Mucosa of descending colon (tissue), 3 donors: ENCODE measurements around the gene PNPLA2. TPM values are rescaled to one million over a fixed set of nuclear protein-coding genes. Genes with fewer than 3 reads are reported as not detected.

ENCODE experiments used
- ATAC-seq: fragments of 200-7000 bp; cut with Tn5 transposase; one replicate; pipeline ENCODE4 v1.9.1; 2020; ENCODE audit warnings: mild to moderate bottlenecking, moderate library complexity
- DNase-seq, 3 donors: peaks; one replicate each; pipeline ENCODE4 v3.0.0-alpha.2; 2020
- H3K36me3 ChIP-seq: fragments of 200-600 bp; one replicate; pipeline ENCODE4 v1.8.0; 2021; ENCODE audit warnings: low read depth, mild to moderate bottlenecking
- H3K4me1 ChIP-seq: fragments of 200-600 bp; one replicate; pipeline ENCODE4 v1.8.0; 2021; ENCODE audit warnings: low read depth, mild to moderate bottlenecking
- H3K4me3 ChIP-seq: fragments of 200-600 bp; one replicate; pipeline ENCODE4 v1.8.0; 2021; ENCODE audit warnings: mild to moderate bottlenecking
- H3K9me3 ChIP-seq: fragments of 200-600 bp; one replicate; pipeline ENCODE4 v1.8.0; 2021; ENCODE audit warnings: mild to moderate bottlenecking
- CTCF ChIP-seq: fragments of 200-600 bp; IDR thresholded peaks from one replicate; pipeline ENCODE4 v1.8.0; 2022; ENCODE audit warnings: antibody characterized with exemption, mild to moderate bottlenecking
- intact Hi-C, 2 donors: fragments of 100-400 bp; cut with DNase I in 1 of 2; cut with micrococcal nuclease in 1 of 2; formaldehyde crosslinking; loops; one replicate each; pipeline versions ENCODE4 v1.11.0 to v1.11.1; 2022; cut with DNase I, micrococcal nuclease
- total RNA-seq, 3 donors: library from RNA; stranded (reverse); fragmentation: NEBNext Ultra II Directional in 2 of 3; extraction: Animal tissue kit (Norgen Biotek cat#: 25700) in 2 of 3; gene quantifications; one replicate each; pipeline versions ENCODE4 v1.2.1 to v1.2.4, GENCODE V29; 2021 to 2023
- donor health status: DM: no; HTN: no; CAD: no; lungs with moderate emphysema.
- donor health status: DM: no; HTN: no; CAD: no.
- donor health status: DM: no; HTN: yes; CAD: no.

Gene PNPLA2
- total RNA-seq, 3 donors from 2014 or later, result 138 to 253 (median 167) TPM

GRCh38 chr11:788953-789940, 29.5 kb upstream of the PNPLA2 start:
- no peaks in the 10 kb centered on the region for H3K36me3 ChIP-seq
- ATAC-seq, result no peak
- no peaks in the 10 kb centered on the region for H3K9me3 ChIP-seq
- no peak overlapping the region for H3K4me3 ChIP-seq
- H3K4me1 ChIP-seq, result no peaks in the 10 kb centered on the region
- no peak for TF ChIP-seq CTCF
- intact Hi-C loops, result no loop called here
- no peak for DNase-seq

- DNase-seq (peak in 2 of 3 donors; percentile 35 to 57), ATAC-seq (peak; percentile 43)
- no peaks in the 10 kb centered on the region for H3K36me3 ChIP-seq
- TF ChIP-seq CTCF, result no peak
- intact Hi-C loops, result no loop called here
- H3K9me3 ChIP-seq, result no peaks in the 10 kb centered on the region
- no peak within 1 kb of the TSS for H3K4me3 ChIP-seq
- H3K4me1 ChIP-seq, result no peaks in the 10 kb centered on the region
These were observed 28.8 kb upstream of the PNPLA2 start, which contains the start of gene CEND1 for GRCh38 chr11:789943-790342. Gene CEND1 (minus strand): TSS chr11:790090. CDS start chr11:788576, 1,514 bp downstream.

GRCh38 chr11:790721-791564, 27.8 kb upstream of the PNPLA2 start:
- DNase-seq, result no peak
- Histone ChIP-seq H3K4me3 (no peak overlapping the region), H3K36me3 (no peaks in the 10 kb centered on the region), H3K9me3 (no peaks in the 10 kb centered on the region), H3K4me1 (peaks cover 7% of the 10 kb centered on the region)
- TF ChIP-seq CTCF, result no peak
- no peak for ATAC-seq
- intact Hi-C loops, result no loop called here

GRCh38 chr11:791658-792534, 26.8 kb upstream of the PNPLA2 start:
- no peak for TF ChIP-seq CTCF

GRCh38 chr11:792535-792821, 26.2 kb upstream of the PNPLA2 start:
- no peak for DNase-seq
- intact Hi-C loops, result no loop called here
- no peaks in the 10 kb centered on the region for H3K9me3 ChIP-seq
- no peak for ATAC-seq
- H3K4me3 ChIP-seq, result no peak overlapping the region
- H3K4me1 ChIP-seq, result peaks cover 20% of the 10 kb centered on the region
- H3K36me3 ChIP-seq, result no peaks in the 10 kb centered on the region
- TF ChIP-seq CTCF, result no peak

More at GRCh38 chr11:791658-792534, 26.8 kb upstream of the PNPLA2 start:
- H3K36me3 ChIP-seq, result no peaks in the 10 kb centered on the region
- H3K4me1 ChIP-seq, result peaks cover 14% of the 10 kb centered on the region
- intact Hi-C loops, result no loop called here
- no peak overlapping the region for H3K4me3 ChIP-seq
- ATAC-seq (no peak), DNase-seq (no peak)
- H3K9me3 ChIP-seq, result no peaks in the 10 kb centered on the region
